ENCODE measurements around the gene PTPRN2.

PTPRN2 gene

DNA sequence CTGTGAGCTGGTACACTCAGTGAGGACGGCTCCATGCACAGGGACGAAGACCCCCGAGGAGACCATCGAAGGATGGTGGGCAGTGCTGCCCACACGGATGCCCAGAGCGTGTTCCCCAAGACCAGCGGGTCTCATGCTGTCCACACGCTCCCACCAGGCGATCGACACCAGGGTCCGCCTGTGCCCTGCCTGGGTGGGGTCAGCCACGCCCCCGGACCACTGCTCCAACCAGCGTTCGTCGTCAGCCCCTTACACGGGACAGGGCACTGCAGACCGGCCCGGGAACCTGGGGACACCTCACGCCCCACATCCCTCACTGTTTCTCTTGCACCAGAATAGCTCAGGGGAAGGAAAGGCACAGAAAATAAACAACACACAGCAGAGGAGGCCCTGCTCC, 1027.4 kb downstream of the PTPRN2 start:
- no peak for TF ChIP-seq CTCF (IDR thresholded peaks at IDR 0.05; ENCODE audit: control insufficient read depth, extremely low read depth, insufficient read depth)
- DNase-seq (ENCODE audit: low read depth): no peak

DNA sequence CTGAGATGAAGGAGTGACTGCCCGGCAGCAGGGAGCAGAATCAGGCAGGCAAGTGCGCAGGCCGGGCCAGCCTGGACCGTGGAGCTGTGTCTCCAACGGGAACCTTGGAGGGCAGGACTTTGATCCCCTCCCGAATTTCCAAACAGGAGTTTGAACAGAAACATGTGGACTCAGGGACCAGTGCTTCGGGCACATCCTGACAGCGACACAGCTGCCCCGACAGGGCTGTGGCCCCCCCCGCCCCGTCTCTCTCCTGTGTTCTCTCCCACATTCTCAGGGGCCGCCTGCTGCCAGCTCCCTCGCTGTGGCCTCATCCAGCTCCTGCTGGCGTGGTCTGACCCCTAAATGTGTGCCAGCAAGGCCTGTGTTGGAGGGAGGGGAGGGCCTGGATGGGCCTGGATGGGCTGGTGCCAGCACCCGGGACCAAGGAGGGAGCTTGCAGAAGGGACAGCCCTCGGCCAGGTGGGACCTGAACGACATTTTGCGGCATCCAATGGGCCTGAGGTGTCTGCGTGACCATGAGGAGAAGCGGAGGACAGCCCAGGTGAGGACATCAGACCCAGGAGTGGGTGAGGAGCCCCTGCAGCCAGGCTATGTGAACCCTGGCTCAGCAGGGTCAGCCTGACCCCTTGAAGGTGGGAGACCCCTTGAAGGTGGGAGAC, 1027.9 kb downstream of the PTPRN2 start:
- H3K4me3 ChIP-seq (ENCODE audit: low read depth, low read length): no peak overlapping the region
- no peak for TF ChIP-seq CTCF (IDR thresholded peaks at IDR 0.05; ENCODE audit: control insufficient read depth, extremely low read depth, insufficient read depth)
- DNase-seq (ENCODE audit: low read depth): no peak

More for the DNA sequence above, 1027.4 kb downstream of the PTPRN2 start:
- H3K4me3 ChIP-seq (ENCODE audit: low read depth, low read length): no peak overlapping the region

GRCh38 chr7:157558875-157559595, 1028.6 kb downstream of the PTPRN2 start:
- no peak for DNase-seq (ENCODE audit: low read depth)
- H3K4me3 ChIP-seq (ENCODE audit: low read depth, low read length): no peak overlapping the region
- no peak for TF ChIP-seq CTCF (IDR thresholded peaks at IDR 0.05; ENCODE audit: control insufficient read depth, extremely low read depth, insufficient read depth)

- H3K4me3 ChIP-seq (ENCODE audit: low read depth, low read length): no peak overlapping the region
- DNase-seq (ENCODE audit: low read depth): no peak
- TF ChIP-seq CTCF (IDR thresholded peaks at IDR 0.05; ENCODE audit: control insufficient read depth, extremely low read depth, insufficient read depth): no peak
These were observed 1029.1 kb downstream of the PTPRN2 start for GRCh38 chr7:157558516-157558874.

DNA sequence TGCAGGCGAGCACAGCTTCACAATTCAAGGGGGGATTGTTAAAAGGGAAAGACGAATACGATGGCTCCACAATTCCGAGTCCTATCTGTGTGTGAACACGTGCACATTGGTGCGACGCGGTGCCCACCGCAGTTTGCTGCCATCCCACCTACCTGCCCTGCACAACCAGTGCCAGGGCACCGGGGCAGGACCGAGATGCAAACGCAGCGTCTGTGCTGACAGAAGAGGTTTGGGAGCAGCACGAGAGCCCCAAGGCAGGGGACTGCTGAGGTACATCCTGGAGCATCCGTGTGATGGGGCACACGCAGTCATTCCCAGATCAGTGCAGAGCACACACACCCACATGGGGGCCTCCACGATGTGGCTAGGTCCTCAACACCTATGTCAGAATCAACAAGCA, 1029.6 kb downstream of the PTPRN2 start:
- no peak overlapping the region for H3K4me3 ChIP-seq (ENCODE audit: low read depth, low read length)
- no peak for TF ChIP-seq CTCF (IDR thresholded peaks at IDR 0.05; ENCODE audit: control insufficient read depth, extremely low read depth, insufficient read depth)
- no peak for DNase-seq (ENCODE audit: low read depth)

DNA sequence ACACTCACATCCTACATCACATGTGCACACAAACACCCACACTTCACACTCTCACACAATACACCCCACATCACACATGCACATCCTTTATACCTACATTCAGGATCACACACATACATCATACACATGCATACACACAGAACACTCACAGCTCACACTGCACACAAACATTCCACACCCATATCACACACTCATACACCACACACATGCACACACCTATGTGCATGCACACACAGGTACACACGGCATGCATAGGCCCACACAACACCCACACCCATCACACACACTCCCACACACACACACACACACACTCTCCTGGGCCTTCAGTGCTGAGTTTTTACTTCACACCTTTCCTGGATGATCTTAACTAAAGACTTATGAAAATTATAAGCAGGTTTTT, 1030.4 kb downstream of the PTPRN2 start:
- TF ChIP-seq CTCF (IDR thresholded peaks at IDR 0.05; ENCODE audit: control insufficient read depth, extremely low read depth, insufficient read depth): no peak
- H3K4me3 ChIP-seq (ENCODE audit: low read depth, low read length): no peak overlapping the region
- DNase-seq (ENCODE audit: low read depth): no peak

DNA sequence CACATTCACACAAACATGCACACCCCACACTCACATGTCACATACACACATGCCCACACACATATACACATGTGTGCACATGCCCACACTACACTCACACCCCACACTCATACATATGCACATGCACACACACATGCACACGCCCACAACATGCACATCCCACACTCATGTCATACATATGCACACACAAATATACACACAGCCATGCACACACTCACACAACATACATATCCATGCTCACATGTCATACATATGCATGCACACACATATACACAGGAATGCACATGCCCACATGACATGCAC, 1031.0 kb downstream of the PTPRN2 start:
- DNase-seq (ENCODE audit: low read depth): no peak
- H3K4me3 ChIP-seq (ENCODE audit: low read depth, low read length): no peak overlapping the region
- TF ChIP-seq CTCF (IDR thresholded peaks at IDR 0.05; ENCODE audit: control insufficient read depth, extremely low read depth, insufficient read depth): no peak

Data from LNCaP clone FGC (cell line).